ENCODE results near the gene USP19. TPM values are rescaled to one million over a fixed set of nuclear protein-coding genes. Genes with fewer than 3 reads are reported as not detected.

USP19 gene, protein sequence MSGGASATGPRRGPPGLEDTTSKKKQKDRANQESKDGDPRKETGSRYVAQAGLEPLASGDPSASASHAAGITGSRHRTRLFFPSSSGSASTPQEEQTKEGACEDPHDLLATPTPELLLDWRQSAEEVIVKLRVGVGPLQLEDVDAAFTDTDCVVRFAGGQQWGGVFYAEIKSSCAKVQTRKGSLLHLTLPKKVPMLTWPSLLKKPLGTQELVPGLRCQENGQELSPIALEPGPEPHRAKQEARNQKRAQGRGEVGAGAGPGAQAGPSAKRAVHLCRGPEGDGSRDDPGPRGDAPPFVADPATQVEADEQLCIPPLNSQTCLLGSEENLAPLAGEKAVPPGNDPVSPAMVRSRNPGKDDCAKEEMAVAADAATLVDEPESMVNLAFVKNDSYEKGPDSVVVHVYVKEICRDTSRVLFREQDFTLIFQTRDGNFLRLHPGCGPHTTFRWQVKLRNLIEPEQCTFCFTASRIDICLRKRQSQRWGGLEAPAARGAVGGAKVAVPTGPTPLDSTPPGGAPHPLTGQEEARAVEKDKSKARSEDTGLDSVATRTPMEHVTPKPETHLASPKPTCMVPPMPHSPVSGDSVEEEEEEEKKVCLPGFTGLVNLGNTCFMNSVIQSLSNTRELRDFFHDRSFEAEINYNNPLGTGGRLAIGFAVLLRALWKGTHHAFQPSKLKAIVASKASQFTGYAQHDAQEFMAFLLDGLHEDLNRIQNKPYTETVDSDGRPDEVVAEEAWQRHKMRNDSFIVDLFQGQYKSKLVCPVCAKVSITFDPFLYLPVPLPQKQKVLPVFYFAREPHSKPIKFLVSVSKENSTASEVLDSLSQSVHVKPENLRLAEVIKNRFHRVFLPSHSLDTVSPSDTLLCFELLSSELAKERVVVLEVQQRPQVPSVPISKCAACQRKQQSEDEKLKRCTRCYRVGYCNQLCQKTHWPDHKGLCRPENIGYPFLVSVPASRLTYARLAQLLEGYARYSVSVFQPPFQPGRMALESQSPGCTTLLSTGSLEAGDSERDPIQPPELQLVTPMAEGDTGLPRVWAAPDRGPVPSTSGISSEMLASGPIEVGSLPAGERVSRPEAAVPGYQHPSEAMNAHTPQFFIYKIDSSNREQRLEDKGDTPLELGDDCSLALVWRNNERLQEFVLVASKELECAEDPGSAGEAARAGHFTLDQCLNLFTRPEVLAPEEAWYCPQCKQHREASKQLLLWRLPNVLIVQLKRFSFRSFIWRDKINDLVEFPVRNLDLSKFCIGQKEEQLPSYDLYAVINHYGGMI (N-terminal part only)
- 10 to 100 TPM; 30.7 to 63.5 (median 45.4) TPM for total RNA-seq

DNA sequence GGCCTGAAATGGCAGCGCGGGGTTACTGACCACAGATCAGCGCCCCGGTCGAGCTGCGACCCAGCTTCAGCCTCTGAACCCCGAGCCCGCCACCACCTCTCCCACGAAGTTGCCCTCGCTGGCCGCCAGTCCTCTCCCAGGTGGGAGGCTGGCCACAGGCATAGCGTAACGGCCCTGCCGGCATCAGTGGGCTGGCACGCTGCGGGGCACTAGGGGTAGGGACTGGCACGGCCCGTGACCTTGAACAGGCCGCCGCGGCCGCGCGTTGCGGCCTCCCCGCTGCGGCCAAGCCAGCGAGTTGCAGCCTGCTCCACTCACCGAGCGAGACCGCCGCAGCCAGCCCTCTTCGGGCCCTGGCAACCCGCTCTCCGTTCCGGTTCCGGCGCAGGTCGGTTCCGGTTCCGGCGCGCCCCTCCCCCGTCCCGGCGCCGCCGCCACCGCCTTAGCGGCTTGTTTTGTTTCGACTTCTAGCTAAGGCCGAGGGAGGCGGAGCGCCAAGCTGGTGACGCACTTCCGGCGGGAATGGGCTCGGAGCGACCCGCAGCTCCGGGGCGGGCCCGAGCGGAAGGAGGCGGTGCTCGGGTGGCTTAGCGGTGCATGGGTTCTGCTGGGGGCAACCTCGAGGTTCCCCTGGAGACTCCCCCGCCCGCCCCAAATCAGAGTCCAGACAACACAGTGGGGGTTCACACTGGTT is at the start of gene USP19:
Gene USP19, minus strand, starts transcription at position 386 of the 694 bp plus-strand sequence. CDS start 1,678 bp downstream, outside the sequence.
- DNase-seq (ENCODE audit: low spot score), result peak; percentile 88
- TF ChIP-seq, protein P1, sequence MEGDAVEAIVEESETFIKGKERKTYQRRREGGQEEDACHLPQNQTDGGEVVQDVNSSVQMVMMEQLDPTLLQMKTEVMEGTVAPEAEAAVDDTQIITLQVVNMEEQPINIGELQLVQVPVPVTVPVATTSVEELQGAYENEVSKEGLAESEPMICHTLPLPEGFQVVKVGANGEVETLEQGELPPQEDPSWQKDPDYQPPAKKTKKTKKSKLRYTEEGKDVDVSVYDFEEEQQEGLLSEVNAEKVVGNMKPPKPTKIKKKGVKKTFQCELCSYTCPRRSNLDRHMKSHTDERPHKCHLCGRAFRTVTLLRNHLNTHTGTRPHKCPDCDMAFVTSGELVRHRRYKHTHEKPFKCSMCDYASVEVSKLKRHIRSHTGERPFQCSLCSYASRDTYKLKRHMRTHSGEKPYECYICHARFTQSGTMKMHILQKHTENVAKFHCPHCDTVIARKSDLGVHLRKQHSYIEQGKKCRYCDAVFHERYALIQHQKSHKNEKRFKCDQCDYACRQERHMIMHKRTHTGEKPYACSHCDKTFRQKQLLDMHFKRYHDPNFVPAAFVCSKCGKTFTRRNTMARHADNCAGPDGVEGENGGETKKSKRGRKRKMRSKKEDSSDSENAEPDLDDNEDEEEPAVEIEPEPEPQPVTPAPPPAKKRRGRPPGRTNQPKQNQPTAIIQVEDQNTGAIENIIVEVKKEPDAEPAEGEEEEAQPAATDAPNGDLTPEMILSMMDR (IDR thresholded peaks at IDR 0.05), result no peak
- ATAC-seq (ENCODE audit: low FRiP score), result peak; percentile 89

DNA sequence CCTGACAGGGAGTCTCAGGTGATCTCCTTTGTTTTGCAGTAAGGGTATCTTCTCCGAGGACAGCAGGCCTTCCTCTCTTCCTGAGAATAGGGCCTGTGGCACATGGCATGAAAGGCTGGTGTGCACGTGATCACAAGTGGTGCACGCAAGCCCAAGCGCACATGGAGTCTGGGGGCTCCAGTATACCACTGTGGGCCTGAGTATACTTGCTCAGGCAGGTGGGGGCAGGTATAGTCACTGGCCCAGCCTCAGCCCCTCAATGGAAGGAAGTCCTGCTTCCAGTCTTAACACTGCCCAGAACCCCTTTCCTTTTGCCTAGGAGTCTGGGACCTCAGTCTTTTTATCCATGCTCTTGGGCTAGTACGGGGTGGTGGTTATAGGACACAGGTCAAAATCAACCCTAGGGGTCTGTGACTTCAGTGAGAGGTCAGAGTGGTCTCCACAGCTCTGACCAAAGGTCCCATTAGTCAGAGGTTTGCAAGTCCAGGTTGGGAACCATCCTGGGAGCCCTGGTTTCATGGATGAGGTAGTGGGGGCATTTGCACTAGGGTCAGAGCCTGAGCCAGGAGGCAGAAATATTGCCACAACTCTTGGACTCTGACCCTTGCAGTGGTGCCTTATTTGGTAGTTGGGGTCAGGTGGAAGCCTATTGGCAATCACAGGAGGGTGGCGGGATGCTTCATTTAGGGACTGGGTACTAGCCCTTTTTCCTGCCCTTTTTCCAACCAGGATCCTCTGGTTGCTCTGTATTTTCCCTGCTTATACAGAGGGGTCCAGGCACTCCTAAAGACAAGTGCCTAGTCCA is 46.3 kb upstream of the USP19 start:
- no peak for DNase-seq (ENCODE audit: low spot score)
- ATAC-seq (ENCODE audit: low FRiP score), result no peak
- TF ChIP-seq, protein P1 (IDR thresholded peaks at IDR 0.05), result no peak

DNA sequence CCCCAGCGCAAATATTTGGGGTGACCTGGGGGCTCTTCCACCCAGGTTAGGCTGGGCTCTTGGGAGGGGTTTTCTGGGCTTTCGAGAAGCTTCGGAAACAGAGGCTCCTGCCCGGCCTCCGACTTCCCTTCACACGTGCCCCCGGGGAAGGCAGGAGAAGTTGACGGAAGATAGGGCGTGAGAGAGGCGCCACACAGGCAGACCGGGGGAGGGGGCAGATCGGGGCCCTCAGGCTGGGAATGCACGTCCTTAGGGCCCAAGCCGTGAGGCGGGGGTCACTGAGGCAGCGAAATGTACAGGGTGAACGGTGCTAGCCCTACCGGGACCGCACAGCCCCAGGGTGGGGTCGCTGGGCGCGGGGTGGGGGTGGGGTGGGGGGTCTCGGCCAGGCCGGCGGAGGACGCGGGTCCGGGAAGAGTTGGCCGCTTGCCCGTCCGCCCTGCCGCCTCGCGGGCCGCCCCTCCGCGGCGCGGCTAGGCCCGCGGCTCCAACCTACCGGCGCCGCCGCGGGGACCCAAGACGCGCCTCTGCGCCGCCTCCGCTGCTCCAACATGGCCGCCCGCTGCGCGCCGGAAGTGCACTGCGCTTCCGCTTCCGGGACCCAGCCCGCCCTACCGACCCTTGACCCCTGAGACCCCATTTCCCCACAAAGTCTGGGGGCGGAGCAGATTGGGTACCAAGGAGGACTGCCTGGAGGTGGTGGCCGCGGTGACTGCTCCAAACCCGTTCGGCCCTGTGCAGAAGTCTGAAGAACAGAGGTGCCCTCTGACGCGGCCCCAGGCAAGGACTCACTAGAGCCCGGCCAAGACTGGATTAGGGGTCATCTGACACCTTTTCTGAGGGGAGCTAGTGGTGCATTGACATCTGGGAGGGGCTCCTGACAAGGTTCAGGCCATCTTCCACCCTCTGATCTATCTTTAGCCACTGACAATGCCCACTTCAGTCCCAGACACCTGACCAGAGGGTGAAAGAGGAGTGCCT is 45.4 kb upstream of the USP19 start, which contains the start of gene CCDC71:
Gene CCDC71, minus strand, starts transcription at position 561 of the 981 bp plus-strand sequence. CDS start 2,123 bp downstream, outside the sequence.
- TF ChIP-seq, protein P1 (IDR thresholded peaks at IDR 0.05), result no peak
- DNase-seq (ENCODE audit: low spot score), result no peak
- ATAC-seq (ENCODE audit: low FRiP score), result no peak

DNA sequence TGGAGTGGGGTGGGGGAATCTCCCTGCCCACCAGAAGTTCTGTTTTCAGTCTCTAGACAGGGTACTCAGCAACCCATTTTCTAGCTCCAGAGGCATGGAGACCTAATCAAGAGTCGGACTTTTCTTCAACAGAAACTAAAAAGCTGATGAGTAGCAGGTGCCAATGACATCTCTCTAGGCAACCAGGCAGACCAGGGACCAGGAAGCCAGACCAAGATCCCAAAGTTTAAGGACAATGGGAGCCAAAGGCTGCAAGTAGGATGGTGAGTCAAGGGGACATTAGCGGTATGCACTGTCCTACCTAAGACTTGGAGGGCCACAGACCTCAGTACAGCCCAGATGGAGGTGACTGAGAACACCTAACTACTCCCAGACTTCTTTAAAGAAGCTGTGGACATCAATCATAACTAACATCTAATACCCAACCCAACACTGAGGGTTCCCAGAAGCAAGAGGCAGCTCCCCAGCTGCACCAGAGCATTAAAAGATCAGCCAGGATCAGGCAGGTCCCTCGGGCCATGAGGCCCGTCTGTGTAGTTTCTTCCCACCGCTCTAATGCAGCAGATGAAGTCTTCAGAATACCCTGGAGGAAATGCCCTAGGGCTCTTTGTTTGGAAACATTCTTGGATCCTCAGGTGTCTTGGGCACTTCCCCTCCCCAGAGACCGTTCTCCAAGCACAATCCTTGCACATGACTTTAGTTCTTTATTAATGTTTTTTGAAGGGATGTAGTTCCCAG is 44.5 kb upstream of the USP19 start:
- no peak for ATAC-seq (ENCODE audit: low FRiP score)
- no peak for DNase-seq (ENCODE audit: low spot score)
- TF ChIP-seq, protein P1 (IDR thresholded peaks at IDR 0.05), result no peak

DNA sequence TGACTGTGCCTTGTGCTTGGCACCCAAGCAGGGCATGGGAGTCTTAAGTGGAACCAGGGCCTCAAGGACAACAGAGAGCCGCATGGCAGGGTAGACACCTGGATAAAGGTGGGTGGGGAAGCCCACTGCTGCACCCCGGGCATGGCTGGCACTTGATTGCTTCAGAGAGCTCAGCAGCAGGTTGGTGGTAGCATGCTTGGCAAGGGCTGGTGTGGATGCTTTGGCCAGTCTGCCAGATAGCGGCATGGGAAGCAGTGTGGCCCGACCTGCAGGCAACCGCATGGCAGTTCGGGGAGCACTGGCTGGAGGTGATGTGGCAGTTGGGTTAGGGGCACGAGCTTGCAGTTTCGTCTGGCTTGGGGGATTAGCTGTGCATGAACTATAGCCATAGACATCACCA is 43.0 kb upstream of the USP19 start:
- TF ChIP-seq, protein P1 (IDR thresholded peaks at IDR 0.05), result no peak
- DNase-seq (ENCODE audit: low spot score) (no peak), ATAC-seq (ENCODE audit: low FRiP score) (no peak)

Data from omental fat pad (tissue), 4 donors.